GM18517 (cell line): ENCODE measurements around the gene NUP155.
A peak's percentile ranks its signal among the peaks of the same experiment; 100 is the strongest.
"Not testable (repeated sequence)": the region's sequence is repeated elsewhere in the genome, so short reads cannot be mapped to it uniquely, and the experiment has no call there.

ENCODE experiments used
- ATAC-seq: cut with Tn5 transposase; IDR thresholded peaks from one replicate; pipeline ENCODE4 v1.9.1; 2021; ENCODE audit warnings: mild to moderate bottlenecking, moderate library complexity; ENCODE audit not compliant: unreplicated experiment

NUP155 gene

DNA sequence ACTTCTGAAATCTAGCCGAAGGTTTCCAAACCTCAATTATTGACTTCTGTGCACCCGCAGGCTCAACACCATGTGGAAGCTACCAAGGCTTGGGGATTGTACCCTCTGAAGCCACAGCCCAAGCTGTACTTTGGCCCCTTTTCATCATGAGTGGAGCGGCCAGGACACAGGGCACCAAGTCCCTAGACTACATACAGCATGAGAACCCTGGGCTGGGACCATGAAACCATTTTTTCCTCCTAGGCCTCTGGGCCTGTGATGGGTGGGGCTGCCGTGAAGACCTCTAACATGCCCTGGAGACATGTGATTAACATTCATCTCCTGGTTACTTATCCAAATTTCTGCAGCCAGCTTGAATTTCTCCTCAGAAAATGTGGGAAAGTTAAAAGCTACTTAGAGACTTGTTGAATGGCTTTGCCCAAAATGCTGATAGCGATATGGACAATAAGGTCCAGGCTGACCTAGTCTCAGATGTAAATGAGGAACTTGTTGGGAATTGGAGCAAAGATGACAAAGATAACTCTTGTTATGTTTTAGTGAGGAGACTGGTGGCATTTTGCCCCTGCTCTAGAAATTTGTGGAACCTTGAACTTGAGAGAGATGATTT is 87.6 kb downstream of the NUP155 start:
- no peak for ATAC-seq

DNA sequence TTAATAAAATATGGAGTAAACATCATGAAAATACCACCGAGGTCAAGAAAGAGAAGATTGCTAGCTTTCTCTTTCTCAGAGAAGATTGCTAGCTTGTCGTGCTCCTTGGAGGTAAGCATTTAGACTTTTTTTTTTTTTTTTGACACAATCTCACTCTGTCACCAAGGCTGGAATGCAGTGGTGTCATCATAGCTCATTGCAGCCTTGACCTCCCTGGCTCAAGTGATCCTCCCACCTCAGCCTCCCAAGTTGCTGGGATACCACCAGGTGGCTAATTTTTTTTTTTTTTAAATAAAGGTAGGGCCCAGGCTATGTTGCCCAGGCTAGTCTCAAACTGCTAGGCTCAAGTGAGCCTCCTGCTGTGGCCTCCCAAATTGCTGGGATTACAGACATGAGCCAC is 95.4 kb downstream of the NUP155 start:
- no peak for ATAC-seq

DNA sequence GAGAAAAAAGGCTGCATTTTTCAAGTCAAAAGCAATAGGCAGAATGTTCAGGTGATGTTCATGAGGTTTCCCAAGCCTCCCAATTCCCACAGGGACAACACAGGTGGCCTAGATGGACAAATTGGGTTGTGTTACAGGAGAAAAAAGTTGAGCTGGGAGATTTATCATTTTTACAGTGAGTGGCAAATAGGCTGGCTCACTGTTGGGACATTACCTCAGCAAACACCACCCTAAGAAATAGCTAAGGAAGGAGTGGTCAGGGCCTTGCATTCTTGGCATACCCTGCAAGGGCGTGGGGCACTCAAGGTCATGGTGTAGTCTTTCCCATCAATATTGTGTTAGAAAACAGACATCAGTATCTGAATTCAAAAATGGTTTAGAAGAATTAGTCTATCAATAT is 98.4 kb downstream of the NUP155 start:
- no peak for ATAC-seq

DNA sequence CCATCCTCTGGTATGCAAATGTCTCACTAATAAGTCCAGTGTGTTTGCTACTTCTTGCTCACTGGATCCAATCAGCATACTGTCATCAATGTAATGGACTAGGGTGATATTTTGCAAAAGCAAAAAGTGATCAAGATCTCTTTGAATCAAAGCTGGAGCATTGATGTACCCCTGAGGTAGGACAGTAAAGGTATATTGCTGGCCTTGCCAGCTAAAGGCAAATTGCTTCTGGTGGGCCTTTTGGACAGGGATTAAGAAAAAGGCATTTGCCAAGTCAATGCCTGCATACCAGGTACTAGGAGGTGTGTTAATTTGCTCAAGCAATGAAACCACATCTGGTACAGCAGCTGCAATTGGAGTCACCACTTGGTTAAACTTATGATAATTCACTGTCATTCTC is 102.8 kb downstream of the NUP155 start:
- ATAC-seq: not testable (repeated sequence)

DNA sequence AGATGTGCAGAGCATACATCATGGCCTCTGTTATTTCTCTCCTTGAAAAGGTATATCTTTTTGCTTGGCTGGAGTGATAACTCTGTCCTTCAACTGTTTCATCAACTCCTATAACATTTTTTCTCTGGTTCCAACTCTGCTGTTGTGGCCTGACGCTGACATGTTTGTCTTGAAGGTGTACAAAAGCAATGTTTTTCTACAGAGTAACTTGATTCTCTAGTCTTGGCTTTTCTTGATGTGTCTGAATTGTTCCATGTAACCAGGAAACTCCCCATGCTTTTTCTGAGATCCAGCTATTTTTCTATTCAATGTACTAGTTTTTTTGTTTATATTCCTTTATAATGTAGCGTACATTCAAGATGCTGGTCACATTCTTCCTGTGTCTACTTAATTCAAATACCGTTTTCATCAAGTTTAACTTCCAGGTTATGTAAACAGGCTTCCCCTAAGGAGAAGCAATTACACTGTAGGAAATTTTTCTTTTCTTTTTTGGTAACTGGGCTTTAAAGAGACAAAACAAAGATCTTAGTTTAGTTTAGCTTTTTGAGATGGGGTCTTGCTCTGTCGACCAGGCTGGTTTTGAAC is 115.0 kb downstream of the NUP155 start:
- no peak for ATAC-seq

DNA sequence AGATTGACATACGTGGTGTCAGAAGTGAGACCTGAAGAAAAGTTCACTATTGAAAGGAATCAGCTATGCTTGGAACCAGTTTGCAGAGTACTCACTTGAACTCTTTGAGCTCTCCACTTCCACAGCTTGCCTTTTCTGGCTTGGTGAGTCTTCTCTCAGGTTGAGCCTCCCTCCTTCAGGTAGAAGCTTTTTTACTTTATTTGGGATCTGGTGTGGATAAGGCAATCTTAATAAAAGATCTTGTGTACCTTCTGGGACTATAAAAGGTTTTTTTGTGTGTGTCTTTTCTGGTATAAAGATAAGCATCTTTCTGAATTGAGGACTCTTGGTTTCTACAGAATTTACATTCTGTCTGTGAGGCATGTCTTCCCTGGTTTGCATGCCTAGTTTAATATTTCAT is 116.3 kb downstream of the NUP155 start:
- no peak for ATAC-seq

DNA sequence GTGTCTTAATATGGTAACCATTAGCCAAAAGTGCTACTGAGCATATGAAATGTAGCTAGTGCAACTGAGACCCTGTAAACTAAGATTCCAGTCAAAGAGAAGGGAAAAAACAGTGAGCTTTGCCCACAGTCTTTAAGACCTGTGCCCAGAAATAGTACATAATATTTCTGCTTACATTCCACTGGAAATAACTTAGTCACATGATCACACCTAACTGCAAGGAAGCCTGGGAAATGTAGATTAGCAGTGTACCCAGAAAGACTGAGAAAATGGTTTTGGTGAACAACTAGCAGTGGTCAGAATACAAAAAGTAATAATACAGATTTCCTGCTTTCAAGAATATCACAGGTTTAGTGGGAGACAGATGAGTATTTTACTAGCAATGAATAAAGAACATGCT is 119.2 kb downstream of the NUP155 start:
- ATAC-seq: no peak

DNA sequence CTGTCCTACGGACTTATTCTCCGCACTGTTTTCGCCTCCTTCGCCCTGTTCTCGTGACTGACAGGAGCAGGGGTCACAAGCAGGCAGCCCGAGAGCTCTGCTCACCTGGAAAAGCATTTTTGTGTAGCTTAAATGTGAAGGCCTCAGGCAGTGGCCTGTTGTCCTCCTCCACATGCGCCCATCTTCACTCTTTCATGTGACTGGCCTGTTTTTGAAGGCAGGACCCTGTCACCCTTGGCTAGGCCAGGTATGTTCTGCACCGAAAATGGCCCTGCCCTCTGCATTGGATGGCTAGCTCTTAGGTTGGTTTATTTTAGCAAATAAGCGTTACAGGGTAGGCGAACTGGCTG is 121.1 kb downstream of the NUP155 start:
- ATAC-seq: no peak

DNA sequence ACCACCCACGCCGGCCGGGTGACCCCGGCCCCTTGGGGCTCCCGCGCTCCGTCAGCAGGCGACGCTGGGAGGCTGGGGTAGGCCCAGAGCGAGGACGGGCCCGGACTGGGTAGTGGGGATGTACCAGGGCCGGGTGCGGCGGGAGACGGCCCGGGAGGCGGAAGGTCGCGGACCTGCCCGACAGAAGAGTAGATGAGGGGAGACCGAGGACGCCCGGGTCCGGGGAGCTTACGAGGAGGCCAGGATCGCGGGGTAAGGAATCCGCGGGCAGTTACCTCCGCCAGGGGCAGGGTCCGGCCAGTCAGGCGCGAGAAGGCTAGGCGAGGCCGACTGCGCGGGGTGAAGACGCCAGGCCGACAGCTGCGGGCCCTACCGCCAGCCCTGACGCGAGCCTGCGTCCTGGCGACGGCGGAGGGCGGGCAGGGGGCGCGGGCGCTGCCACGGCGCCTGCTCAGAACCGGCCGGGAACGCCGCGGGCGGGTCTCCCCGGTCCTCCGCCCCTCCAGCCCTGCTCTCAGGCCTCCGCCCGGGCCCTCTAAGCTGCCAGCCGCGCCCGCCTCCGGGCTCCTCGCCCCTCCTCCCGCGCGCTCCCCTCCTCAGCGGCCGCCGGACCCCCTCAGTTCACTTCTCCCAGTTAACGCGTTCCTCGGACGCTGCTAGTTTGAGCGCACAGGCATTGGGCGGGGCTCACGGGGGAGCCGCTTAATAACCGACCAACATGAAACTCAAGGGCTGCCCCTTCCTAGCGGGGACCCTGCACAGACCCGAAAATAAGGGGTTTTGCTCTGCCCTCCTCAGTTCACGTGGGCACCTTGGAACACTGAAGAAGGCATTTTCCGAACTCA is 121.7 kb downstream of the NUP155 start, which contains the start of gene CPLANE1:
TSS of gene CPLANE1 (minus strand) at position 407 of the 845 bp plus-strand sequence. CDS start 1,678 bp downstream, outside the sequence.
- ATAC-seq: peak; percentile 85

DNA sequence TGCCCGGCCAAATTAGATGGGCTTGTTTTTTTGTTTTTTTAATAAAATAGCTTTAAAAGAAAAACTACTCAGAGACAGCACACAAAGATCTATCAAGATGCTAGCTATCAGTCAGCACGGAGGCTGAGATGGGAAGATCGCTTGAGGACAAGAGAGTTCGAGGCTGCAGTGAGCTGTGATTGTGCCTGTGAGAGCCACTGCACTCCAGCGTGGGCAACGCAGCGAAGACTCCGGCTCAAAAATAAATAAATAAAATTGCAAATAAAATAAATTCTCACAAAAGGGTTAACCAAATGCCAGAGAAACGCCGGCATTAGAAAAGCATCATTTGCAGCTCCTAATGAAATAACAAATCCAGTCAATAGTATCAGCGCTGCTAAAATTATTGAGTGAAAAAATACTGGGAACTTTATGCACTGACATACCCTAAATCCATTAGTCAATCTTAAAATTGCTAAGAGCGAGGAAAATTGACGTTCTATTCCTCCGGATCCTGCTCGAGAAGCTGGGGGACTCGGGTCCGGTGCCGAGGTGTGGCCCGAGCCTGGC is 122.4 kb downstream of the NUP155 start:
- ATAC-seq: no peak

DNA sequence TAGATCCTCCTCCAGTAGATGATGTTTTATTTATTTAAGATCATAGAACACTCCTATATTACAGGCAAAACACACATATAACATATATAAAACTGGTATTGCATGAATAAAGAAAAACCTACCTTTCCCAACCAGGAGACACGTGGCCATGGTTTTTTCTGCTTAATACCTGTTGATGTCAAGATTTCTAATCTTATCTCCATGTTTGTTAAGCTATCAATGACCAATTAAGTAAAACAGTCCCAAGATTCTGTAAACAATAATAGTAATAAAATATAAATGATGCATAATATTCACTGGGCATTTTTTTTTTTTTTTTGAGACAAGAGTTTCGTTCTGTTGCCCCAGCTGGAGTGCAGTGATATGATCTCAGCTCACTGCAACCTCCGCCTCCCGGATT is 123.4 kb downstream of the NUP155 start:
- ATAC-seq: no peak

DNA sequence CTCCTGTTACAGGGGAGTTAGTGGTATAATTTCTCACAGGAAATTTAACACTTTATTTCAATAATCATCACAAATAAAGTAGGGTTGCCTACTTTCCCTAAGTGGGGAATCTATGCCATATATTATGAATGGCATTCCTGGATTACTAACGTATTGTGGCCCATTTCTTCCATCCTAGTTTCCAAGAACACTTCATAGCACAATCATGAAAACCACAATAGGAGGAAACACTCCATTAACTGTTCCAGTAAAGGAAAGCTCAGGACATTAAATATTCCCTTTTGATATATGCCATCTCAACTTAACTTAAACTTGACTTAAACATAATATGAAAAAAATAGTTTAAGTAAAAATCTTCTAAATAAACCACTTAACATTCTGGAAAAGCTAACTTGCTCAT is 123.9 kb downstream of the NUP155 start:
- no peak for ATAC-seq
